Right forelimb (tissue), 1 donor: ENCODE data around the gene ZNF154.

ENCODE experiments used
- DNase-seq: peaks from one replicate; pipeline ENCODE4 v3.0.0-alpha.2; 2018

ZNF154 gene

DNA sequence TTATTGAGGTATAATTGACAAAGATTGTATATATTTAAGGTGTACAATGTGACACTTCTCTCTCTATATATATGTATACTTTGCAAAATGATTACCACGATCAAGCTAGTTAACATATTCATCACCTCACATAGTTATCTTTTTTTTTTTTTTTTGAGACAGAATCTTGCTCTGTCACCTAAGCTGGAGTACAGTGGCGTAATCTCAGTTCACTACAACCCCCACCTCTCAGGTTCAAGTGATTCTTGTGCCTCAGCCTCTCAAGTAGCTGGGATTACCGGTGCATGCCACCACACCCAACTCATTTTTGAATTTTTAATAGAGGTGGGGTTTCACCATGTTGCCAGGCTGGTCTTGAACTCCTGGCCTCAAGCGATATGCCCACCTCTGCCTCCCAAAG is 36.5 kb downstream of the ZNF154 start:
- DNase-seq: no peak

DNA sequence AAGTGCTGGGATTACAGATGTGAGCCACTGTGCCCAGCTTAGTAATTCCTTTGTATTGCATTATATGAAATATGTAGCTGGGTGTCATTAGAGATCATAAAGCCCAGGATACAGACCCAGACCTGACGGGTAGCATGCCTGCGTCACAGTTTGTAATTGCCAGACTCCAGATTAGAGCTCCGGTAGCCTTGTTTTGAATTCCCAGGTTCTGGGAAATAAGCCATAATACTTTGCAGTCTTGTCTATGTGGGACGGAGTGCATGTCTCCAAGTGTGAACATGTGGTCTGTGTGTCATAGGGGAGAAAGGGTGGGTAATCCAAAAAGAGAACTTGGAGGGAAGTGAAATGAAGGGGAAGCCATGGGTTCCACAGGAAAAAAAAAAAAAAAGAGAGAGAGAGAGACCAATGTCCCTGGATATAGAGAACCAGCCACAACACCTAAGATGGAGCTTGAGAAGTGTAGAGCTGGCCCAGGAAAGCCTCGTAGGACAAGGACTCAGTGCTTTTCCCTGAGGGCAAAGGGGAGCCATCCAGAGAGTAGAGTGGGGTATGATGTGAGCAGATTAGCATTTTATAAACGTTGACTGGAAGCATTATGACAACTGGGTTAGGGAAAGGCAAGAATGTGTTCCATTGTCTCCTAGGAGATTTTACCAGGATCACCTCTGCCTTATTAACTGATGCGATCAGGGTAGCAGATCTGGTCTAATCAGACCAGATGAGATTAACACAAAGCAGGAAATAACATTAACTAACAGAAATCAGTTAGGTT is 37.7 kb downstream of the ZNF154 start:
- DNase-seq: no peak

DNA sequence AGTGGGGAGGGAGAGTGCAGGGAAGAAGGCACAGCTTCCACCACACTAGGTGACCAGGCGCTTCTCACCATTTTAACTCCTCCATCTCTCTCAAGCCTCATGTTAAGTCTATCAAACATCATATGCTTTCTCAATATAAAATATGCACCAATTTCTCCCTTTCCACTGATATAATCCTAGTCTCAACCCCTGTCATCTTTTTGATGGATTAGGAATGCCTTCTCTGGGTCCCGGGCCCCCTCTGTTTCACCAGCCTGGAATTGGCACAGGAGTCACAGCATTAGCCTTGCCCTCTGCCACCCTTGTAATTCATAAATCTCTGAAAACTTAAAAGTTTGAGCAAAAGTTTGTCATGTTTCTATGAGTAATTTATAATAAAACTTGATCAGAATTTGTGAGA is 40.4 kb downstream of the ZNF154 start, which contains the start of gene ZSCAN4:
ZSCAN4 (plus strand) TSS at position 301 of the 400 bp plus-strand sequence. CDS start 7,211 bp downstream, outside the sequence.
- DNase-seq: no peak

DNA sequence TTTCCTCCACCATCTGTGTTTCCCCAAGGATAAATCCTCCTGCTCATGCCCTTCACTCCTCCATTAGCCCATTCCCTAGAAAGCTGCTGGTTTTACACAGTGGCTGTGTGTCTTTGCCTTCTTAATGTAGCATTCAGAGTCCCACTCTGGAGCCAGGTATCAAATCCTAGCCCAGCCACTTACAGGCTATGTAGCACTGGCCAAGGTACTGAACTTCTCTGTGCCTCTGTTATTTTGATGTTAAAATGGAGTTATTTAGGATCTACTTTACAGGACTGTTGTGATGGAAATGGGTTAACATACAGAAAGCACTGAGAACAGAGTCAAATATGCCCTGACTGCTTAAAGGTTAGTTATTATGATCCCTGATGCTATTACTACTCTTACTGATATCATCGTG is 41.8 kb downstream of the ZNF154 start:
- DNase-seq: no peak

DNA sequence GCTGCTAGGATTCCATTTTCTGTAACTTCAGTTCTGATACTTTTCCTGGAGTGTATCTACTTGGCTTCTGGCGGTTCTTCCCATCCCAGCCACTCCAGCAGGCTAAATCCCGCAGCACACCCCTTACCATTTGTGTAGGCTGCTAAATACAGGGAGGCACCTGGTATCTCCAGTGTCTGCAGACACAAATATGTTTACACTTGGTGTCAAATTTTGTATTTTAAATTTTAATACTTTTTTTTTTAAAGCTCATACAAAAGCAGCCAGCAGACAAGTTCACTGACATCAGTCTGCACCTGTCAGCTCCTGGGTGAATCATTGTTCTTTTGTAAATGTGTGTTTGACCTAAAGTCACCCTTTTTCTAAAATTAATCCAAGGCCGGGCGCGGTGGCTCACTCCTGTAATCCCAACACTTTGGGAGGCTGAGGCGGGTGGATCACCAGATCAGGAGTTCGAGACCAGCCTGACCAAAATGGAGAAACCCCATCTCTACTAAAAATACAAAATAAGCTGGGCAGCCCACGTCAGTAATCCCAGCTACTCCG is 43.7 kb downstream of the ZNF154 start:
- no peak for DNase-seq

DNA sequence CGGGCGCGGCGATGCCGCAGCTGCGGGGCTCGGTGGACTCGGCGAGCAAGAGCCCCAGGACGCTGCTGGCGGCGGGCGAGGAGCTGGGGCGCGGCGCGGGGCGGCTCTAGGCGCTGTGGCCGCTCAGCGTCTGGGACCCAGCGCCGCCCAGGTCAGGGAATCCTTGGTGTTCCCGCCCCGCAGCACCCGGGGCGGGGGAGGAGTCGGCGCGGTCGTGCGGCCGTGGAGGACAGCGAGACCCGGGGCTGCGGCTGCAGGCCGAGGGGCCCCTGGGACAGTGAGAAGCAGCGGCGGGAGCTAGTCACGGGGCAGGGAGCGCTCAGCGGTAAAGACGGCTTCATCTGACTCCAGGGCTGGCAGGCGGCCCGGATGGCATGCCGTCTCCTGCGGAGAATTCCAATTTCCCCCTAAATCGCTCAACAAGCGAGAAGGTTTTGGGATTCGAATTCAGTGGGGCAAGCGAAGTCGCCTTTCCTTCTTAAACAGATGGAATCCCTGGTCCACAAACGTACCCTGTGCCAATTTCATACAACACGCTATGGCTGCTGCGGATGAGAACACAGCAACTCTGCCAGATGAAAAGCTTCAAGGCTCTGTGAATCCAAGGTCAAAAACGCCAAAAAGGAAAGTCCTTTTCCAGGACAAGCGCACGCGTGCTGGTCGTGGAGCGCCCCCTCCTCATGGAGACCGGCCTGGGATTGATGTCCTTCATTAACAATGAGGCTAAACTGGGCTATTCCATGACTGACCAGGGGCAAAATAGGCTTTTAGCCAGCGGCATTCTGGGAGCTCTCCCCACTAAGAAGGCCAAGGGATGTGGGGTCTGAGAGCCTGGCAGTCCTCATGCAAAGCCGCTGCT is 44.5 kb downstream of the ZNF154 start:
- peak; percentile 78 for DNase-seq

DNA sequence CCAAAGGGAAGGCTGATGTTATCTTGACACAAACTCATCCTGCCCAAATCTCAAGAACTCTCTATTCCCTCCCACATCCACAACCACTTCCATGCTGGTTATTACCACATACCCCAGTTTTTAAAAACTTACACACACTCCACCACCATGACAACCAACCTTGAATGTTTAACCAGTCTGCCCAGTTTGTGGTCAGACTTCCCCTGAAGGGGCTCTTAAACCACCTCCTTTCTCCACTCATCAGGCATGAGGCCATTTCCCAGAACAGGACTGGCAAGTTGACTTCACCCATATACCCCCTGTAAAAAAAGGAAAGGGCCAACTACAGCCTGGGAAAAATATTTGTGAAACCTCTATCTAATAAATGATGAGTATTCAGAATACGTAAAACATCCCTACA is 52.7 kb downstream of the ZNF154 start:
- no peak for DNase-seq

DNA sequence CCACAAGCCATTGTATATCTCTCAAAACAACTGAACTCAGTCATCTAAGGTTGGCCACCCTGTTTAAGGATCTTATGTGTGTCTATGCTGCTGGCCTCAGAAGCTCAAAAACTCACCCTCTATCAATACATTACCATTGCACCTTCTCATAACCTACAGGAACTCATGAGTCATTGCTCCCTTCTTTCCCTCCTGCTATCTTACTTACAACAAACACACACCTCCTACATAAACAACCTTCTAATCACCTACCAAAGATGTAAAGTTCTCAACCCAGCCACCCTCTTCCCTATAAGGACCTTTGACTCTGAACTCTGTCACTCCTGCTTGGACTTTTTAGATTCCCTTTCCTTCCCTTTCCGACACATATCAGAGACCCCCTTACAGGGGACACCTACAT is 53.6 kb downstream of the ZNF154 start:
- DNase-seq: no peak

DNA sequence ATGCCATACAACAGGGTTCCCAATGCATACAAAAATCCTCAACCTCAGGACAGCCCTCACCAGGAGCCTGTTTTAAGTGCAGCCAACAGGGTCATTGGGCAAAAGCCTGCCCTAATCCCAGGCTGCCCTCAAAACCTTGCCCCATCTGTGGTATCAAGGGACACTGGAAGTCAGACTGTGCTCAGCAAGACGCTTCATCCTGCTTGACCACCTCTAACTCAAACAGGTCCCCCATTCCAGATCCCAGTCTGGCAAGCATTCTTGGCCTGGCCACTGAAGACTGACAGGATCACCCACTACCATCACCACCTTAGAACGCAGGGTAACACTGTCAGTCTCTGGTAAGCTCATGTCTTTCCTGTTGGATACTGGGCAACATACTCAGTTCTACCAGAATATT is 55.3 kb downstream of the ZNF154 start:
- DNase-seq: no peak

DNA sequence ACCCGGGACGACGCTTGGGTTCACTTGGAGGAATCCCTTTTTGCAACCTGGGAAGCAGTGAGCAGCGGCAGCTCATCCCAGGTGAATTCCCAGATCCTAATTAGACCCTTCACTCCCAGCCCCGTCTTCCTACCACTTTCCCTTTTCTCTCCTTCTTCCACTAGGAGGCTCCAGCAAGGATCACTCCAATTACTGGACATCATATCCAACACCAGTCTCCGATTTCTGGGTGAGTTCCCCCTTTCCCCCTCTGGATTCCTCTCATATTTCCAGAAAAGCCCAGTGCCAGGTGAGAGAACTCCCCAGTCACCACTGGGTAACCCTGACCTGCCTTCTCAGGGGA is 57.4 kb downstream of the ZNF154 start:
- no peak for DNase-seq

DNA sequence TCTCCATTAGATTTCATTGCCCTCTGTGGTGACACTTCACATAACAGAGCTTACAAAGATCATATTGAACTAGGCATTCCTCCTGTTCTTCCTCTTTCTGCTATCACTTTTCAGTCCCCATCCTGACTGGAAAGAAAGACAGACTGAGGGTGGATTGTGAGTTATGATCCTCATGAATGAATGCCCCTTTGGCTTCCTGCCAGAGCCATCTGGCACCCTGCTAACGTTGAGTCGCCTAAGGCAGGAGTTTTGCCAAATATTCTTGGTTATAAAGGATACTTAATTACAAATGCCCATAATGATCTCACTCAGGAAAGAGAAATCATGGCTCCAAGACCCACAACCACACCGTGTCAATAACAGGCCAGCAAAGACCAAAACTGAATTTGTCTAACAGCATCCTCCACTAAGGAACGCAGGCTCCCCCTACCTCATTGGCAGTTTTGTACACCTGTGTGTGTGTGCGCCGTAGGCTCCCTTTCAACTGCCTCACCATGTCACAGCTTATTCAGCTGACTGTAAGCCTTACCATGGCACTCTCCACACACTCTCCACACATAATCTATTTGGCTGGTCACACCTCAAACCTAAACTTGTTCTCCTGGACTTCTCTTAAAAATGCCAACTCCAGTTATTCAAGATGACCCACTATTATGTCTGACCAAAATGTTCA is 60.5 kb downstream of the ZNF154 start:
- no peak for DNase-seq
